Mesendoderm (in vitro differentiated cells): ENCODE measurements around the gene NAV2.

Source experiments
- DNase-seq: peaks from one replicate; pipeline ENCODE4 v3.0.0; 2013
- H2AK5ac ChIP-seq: 2 replicates; pipeline ENCODE4 v1.6.1; 2013; ENCODE audit warnings: low read length, inconsistent platforms
- H2BK120ac ChIP-seq: 2 replicates; pipeline ENCODE4 v1.6.1; 2013; ENCODE audit warnings: low read depth, mild to moderate bottlenecking, low read length, moderate library complexity, mixed read lengths
- H2BK15ac ChIP-seq: replicated peaks from 2 replicates; pipeline ENCODE4 v1.6.1; 2013; ENCODE audit warnings: low read depth, mild to moderate bottlenecking, moderate library complexity
- H2BK5ac ChIP-seq: 2 replicates; pipeline ENCODE4 v1.6.1; 2013; ENCODE audit warnings: low read length, inconsistent platforms
- H3K18ac ChIP-seq: 2 replicates; pipeline ENCODE4 v1.6.1; 2013; ENCODE audit warnings: mild to moderate bottlenecking, low read length, mixed read lengths
- H3K23ac ChIP-seq: one replicate; pipeline ENCODE4 v1.6.1; 2013; ENCODE audit warnings: low read length
- H3K27ac ChIP-seq: 2 replicates; pipeline ENCODE4 v1.5.1; 2013; ENCODE audit warnings: low read depth, mild to moderate bottlenecking, inconsistent platforms, low read length, moderate library complexity
- H3K27me3 ChIP-seq: 2 replicates; pipeline ENCODE4 v1.6.1; 2013; ENCODE audit warnings: low read length, control low read depth, mild to moderate bottlenecking, inconsistent platforms; ENCODE audit not compliant: insufficient read depth, poor library complexity
- H3K36me3 ChIP-seq: 2 replicates; pipeline ENCODE4 v1.6.1; 2013; ENCODE audit warnings: low read length, inconsistent platforms; ENCODE audit not compliant: control insufficient read depth, insufficient read depth
- H3K4ac ChIP-seq: one replicate; pipeline ENCODE4 v1.6.1; 2013; ENCODE audit warnings: low read depth, mild to moderate bottlenecking, low read length, moderate library complexity
- H3K4me1 ChIP-seq: 2 replicates; pipeline ENCODE4 v1.6.1; 2013; ENCODE audit warnings: low read depth, low read length, inconsistent platforms; ENCODE audit not compliant: control insufficient read depth
- H3K4me2 ChIP-seq: 2 replicates; pipeline ENCODE4 v1.6.1; 2013; ENCODE audit warnings: low read length
- H3K4me3 ChIP-seq: 2 replicates; pipeline ENCODE4 v1.5.1; 2013; ENCODE audit warnings: mild to moderate bottlenecking, low read length
- H3K56ac ChIP-seq: one replicate; pipeline ENCODE4 v1.6.1; 2013; ENCODE audit warnings: low read length
- H3K79me1 ChIP-seq: 2 replicates; pipeline ENCODE4 v1.6.1; 2013; ENCODE audit warnings: low read length, inconsistent platforms
- H3K79me2 ChIP-seq: 2 replicates; pipeline ENCODE4 v1.6.1; 2013; ENCODE audit warnings: mild to moderate bottlenecking, low read length; ENCODE audit not compliant: control insufficient read depth, insufficient read depth
- H3K9ac ChIP-seq: 2 replicates; pipeline ENCODE4 v1.6.1; 2013; ENCODE audit warnings: low read length, inconsistent platforms
- H4K5ac ChIP-seq: one replicate; pipeline ENCODE4 v1.6.1; 2013; ENCODE audit warnings: low read length
- H4K8ac ChIP-seq: one replicate; pipeline ENCODE4 v1.6.1; 2013; ENCODE audit warnings: low read depth, mild to moderate bottlenecking, control low read depth, low read length, moderate library complexity
- WGBS: extraction: QIAGEN DNeasy Blood & Tissue Kit; methylation state at CpG from one replicate; pipeline ENCODE4 v1.1.7; 2013; ENCODE audit warnings: low lambda C conversion rate, missing lambda C conversion rate; ENCODE audit not compliant: insufficient coverage; ENCODE audit errors: extremely low coverage; 5-methylcytosine and 5-hydroxymethylcytosine counted together

Gene NAV2

GRCh38 chr11:19711911-19712280 is 741 bp upstream of the NAV2 start:
- H3K4me2 ChIP-seq, result peak overlapping the region; percentile 80
- no peak overlapping the region for H3K4ac ChIP-seq
- DNase-seq, result no peak
- no peaks in the 10 kb centered on the region for H3K79me2 ChIP-seq
- H3K18ac ChIP-seq, result peak overlapping the region; percentile 28
- no CpG with 5 or more reads among the region's 16 CpGs for whole genome bisulfite sequencing
- no peaks in the 10 kb centered on the region for H3K79me1 ChIP-seq
- peak overlapping the region; percentile 77 for H3K9ac ChIP-seq
- no peak overlapping the region for H2AK5ac ChIP-seq
- H2BK5ac ChIP-seq, result no peak overlapping the region
- H3K4me3 ChIP-seq, result no peak overlapping the region
- H3K23ac ChIP-seq, result no peak overlapping the region
- no peak overlapping the region for H4K8ac ChIP-seq
- H2BK120ac ChIP-seq, result no peak overlapping the region
- H3K36me3 ChIP-seq, result no peaks in the 10 kb centered on the region
- peak overlapping the region; percentile 51 for H3K27ac ChIP-seq
- H2BK15ac ChIP-seq, result no peak overlapping the region
- H3K27me3 ChIP-seq, result peaks cover 10% of the 10 kb centered on the region
- peak overlapping the region; percentile 92 for H3K56ac ChIP-seq
- no peak overlapping the region for H4K5ac ChIP-seq
- H3K4me1 ChIP-seq, result peaks cover 3% of the 10 kb centered on the region

DNA sequence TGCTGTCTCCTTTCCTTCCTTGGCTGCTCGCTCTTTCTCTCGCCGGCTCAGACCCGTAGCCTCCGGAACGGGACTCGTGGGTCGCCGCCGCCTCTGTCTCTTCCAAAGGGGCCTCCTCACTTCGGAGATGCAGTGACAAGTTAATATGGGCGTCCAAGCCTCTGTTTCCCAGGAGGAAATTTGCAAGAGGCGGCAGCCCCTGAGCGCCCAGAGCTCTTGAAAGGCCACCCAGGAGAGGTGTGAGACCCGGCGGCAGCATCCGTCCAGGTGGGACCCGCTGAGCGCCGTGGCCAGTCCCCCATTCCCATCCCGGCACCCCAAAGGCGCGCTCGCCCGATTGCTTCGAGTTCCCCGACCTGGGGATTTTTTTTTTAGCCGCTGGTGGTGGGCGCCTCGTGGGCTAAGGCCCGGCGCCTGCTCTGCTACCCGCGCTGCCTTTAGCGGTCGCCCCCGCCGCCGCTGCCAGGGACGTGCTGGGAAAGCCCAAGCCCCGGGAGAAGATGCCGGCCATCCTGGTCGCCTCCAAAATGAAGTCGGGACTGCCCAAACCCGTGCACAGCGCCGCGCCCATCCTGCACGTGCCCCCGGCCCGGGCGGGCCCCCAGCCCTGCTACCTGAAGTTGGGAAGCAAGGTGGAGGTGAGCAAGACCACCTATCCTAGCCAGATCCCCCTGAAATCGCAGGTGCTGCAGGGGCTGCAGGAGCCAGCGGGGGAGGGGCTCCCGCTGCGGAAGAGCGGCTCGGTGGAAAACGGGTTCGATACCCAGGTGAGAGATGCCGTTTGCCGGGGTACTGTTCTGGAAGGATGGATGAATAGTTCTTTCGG is 772 bp downstream of the NAV2 start:
- no peak overlapping the region for H2AK5ac ChIP-seq
- no peak overlapping the region for H4K5ac ChIP-seq
- peak overlapping the region; percentile 33 for H3K4me3 ChIP-seq
- DNase-seq, result peak; percentile 45
- H3K27me3 ChIP-seq, result peaks cover 10% of the 10 kb centered on the region
- no peak overlapping the region for H3K18ac ChIP-seq
- H3K4ac ChIP-seq, result no peak overlapping the region
- H3K23ac ChIP-seq, result no peak overlapping the region
- H3K79me2 ChIP-seq, result no peaks in the 10 kb centered on the region
- H4K8ac ChIP-seq, result no peak overlapping the region
- H3K4me1 ChIP-seq, result peaks cover 3% of the 10 kb centered on the region
- no CpG with 5 or more reads among the region's 63 CpGs for WGBS
- H3K79me1 ChIP-seq, result no peaks in the 10 kb centered on the region
- no peak overlapping the region for H2BK15ac ChIP-seq
- H2BK120ac ChIP-seq, result no peak overlapping the region
- no peaks in the 10 kb centered on the region for H3K36me3 ChIP-seq
- H3K9ac ChIP-seq, result peak overlapping the region; percentile 27
- H2BK5ac ChIP-seq, result no peak overlapping the region
- H3K4me2 ChIP-seq, result peak overlapping the region; percentile 93
- H3K56ac ChIP-seq, result peak overlapping the region; percentile 73
- no peak overlapping the region for H3K27ac ChIP-seq

- no peak overlapping the region for H4K8ac ChIP-seq
- peaks cover 10% of the 10 kb centered on the region for H3K27me3 ChIP-seq
- no peaks in the 10 kb centered on the region for H3K36me3 ChIP-seq
- H2BK5ac ChIP-seq, result no peak overlapping the region
- WGBS, result no CpG with 5 or more reads among the region's 17 CpGs
- no peak overlapping the region for H2BK120ac ChIP-seq
- no peak for DNase-seq
- peak overlapping the region; percentile 51 for H3K4me2 ChIP-seq
- no peak overlapping the region for H3K9ac ChIP-seq
- H3K4me3 ChIP-seq, result no peak overlapping the region
- no peak overlapping the region for H2BK15ac ChIP-seq
- H3K79me1 ChIP-seq, result no peaks in the 10 kb centered on the region
- H3K56ac ChIP-seq, result no peak overlapping the region
- no peak overlapping the region for H4K5ac ChIP-seq
- no peak overlapping the region for H3K27ac ChIP-seq
- no peak overlapping the region for H2AK5ac ChIP-seq
- H3K4ac ChIP-seq, result no peak overlapping the region
- H3K4me1 ChIP-seq, result peaks cover 3% of the 10 kb centered on the region
- no peaks in the 10 kb centered on the region for H3K79me2 ChIP-seq
- no peak overlapping the region for H3K23ac ChIP-seq
- H3K18ac ChIP-seq, result no peak overlapping the region
Observed at GRCh38 chr11:19714022-19714386, 1.4 kb downstream of the NAV2 start.

GRCh38 chr11:19714387-19715363 is 2.0 kb downstream of the NAV2 start:
- no peak overlapping the region for H4K8ac ChIP-seq
- H2BK5ac ChIP-seq, result no peak overlapping the region
- no peak overlapping the region for H3K27ac ChIP-seq

DNA sequence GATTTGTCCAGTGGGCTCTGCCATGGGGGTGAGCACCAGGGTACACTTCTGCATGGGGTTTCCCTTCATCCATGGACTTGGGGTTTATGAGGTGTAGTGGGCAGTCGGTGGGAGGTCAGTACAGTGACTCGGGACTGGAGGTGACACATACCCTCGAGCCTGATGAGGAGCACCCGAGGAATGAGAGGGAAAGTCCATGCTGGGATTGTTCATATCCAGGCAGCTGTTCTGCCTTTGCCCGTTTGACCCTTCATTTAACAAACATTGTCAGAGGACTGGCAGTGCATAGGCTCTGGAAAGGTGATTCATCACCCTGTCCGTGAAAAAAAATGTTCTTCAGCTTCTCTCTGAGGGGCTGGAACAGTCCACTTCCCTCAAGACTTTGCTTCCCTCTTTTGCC is 2.7 kb downstream of the NAV2 start:
- Histone ChIP-seq H3K56ac (no peak overlapping the region), H3K23ac (no peak overlapping the region), H3K79me2 (no peaks in the 10 kb centered on the region), H4K5ac (no peak overlapping the region), H2BK15ac (no peak overlapping the region), H3K4me2 (no peak overlapping the region), H2BK120ac (no peak overlapping the region), H3K18ac (no peak overlapping the region), H4K8ac (no peak overlapping the region), H2AK5ac (no peak overlapping the region), H3K36me3 (no peaks in the 10 kb centered on the region), H3K27ac (no peak overlapping the region), H3K27me3 (peaks cover 10% of the 10 kb centered on the region), H3K9ac (no peak overlapping the region), H2BK5ac (no peak overlapping the region), H3K4me3 (no peak overlapping the region), H3K4ac (no peak overlapping the region), H3K4me1 (peaks cover 3% of the 10 kb centered on the region), H3K79me1 (no peaks in the 10 kb centered on the region)
- no peak for DNase-seq
- no CpG with 5 or more reads among the region's 6 CpGs for WGBS

More at GRCh38 chr11:19714387-19715363, 2.0 kb downstream of the NAV2 start:
- no peak overlapping the region for H4K5ac ChIP-seq
- no peak overlapping the region for H3K9ac ChIP-seq
- H3K56ac ChIP-seq, result peak overlapping the region; percentile 54
- H3K18ac ChIP-seq, result no peak overlapping the region
- H3K4ac ChIP-seq, result no peak overlapping the region
- H2BK15ac ChIP-seq, result no peak overlapping the region
- H3K4me3 ChIP-seq, result no peak overlapping the region
- no peaks in the 10 kb centered on the region for H3K36me3 ChIP-seq
- H3K4me1 ChIP-seq, result peaks cover 3% of the 10 kb centered on the region
- no peaks in the 10 kb centered on the region for H3K79me1 ChIP-seq
- H2BK120ac ChIP-seq, result no peak overlapping the region
- H3K4me2 ChIP-seq, result peak overlapping the region; percentile 51
- no peak overlapping the region for H3K23ac ChIP-seq
- WGBS, result no CpG with 5 or more reads among the region's 25 CpGs
- H2AK5ac ChIP-seq, result no peak overlapping the region
- peaks cover 10% of the 10 kb centered on the region for H3K27me3 ChIP-seq
- H3K79me2 ChIP-seq, result no peaks in the 10 kb centered on the region
- DNase-seq, result peak; percentile 50
